Activated naive CD8-positive, alpha-beta T cell treated with anti-CD3 and anti-CD28 coated beads, Interleukin-2, amount 10 ng/mL, durations not matched to agents 7 days and 5 days (primary cell): ENCODE results near the gene ADK. TPM values are rescaled to one million over a fixed set of nuclear protein-coding genes. Genes with fewer than 3 reads are reported as not detected.

Source experiments
- ATAC-seq: fragments of 150-1000 bp; cut with Tn5 transposase; one replicate; pipeline ENCODE4 v1.10.0; 2021; ENCODE audit warnings: low read depth, moderate library complexity
- POLR2A ChIA-PET: fragments of 350-600 bp; sonication (Branson Sonifier 250); formaldehyde crosslinking; loops from one replicate; lab custom pipeline; 2021; ENCODE audit warnings: antibody characterized with exemption; lab: Charles Lee
- DNase-seq: peaks from one replicate; pipeline ENCODE4 v3.0.0; 2021
- H3K27ac Mint-ChIP-seq: one replicate; pipeline ENCODE4 v1.8.0; 2022; ENCODE audit warnings: mild to moderate bottlenecking, mixed read lengths
- H3K27me3 Mint-ChIP-seq: one replicate; pipeline ENCODE4 v1.8.0; 2022; ENCODE audit warnings: mild to moderate bottlenecking, moderate library complexity, mixed read lengths
- H3K36me3 Mint-ChIP-seq: one replicate; pipeline ENCODE4 v1.8.0; 2021; ENCODE audit warnings: mild to moderate bottlenecking, mixed read lengths
- H3K4me1 Mint-ChIP-seq: one replicate; pipeline ENCODE4 v1.8.0; 2021; ENCODE audit warnings: mixed read lengths
- H3K4me3 Mint-ChIP-seq: one replicate; pipeline ENCODE4 v1.8.0; 2022; ENCODE audit warnings: mild to moderate bottlenecking, moderate library complexity, mixed read lengths
- H3K9me3 Mint-ChIP-seq: one replicate; pipeline ENCODE4 v1.8.0; 2021; ENCODE audit warnings: mixed read lengths
- total RNA-seq, 2 experiments: library from RNA; stranded (reverse); gene quantifications; one replicate each; pipeline ENCODE4 v1.2.3, GENCODE V29; 2021

ADK gene
- total RNA-seq, 2 experiments from 2014 or later = 31.6 to 37.9 TPM

- H3K4me3 Mint-ChIP-seq = no peak overlapping the region
- ATAC-seq (no peak), DNase-seq (no peak)
- no peaks in the 10 kb centered on the region for H3K9me3 Mint-ChIP-seq
- peaks cover 19% of the 10 kb centered on the region for H3K4me1 Mint-ChIP-seq
- POLR2A ChIA-PET = interaction anchor here (1.2 to 1.6 kb wide), 4 partner anchors 17 to 38 kb away, joined by 3 to 9 read pairs (median 6); no protein-coding TSS in a partner anchor
- no peak overlapping the region for H3K27ac Mint-ChIP-seq
- H3K27me3 Mint-ChIP-seq = no peaks in the 10 kb centered on the region
- H3K36me3 Mint-ChIP-seq = peaks cover 5% of the 10 kb centered on the region
Observed at GRCh38 chr10:74151879-74152722, 1.1 kb downstream of the ADK start.

- Mint-ChIP-seq H3K9me3 (no peaks in the 10 kb centered on the region), H3K27me3 (no peaks in the 10 kb centered on the region), H3K27ac (no peak overlapping the region), H3K4me3 (no peak overlapping the region), H3K4me1 (peaks cover 18% of the 10 kb centered on the region), H3K36me3 (peaks cover 3% of the 10 kb centered on the region)
- POLR2A ChIA-PET = interaction anchor here (0.6 kb wide), 1 partner anchor 27 kb away, joined by 5 read pairs; no protein-coding TSS in a partner anchor
- no peak for ATAC-seq
- no peak for DNase-seq
Observed at GRCh38 chr10:74153123-74153522, 2.1 kb downstream of the ADK start.

- DNase-seq (no peak), ATAC-seq (no peak)
- peaks cover 16% of the 10 kb centered on the region for H3K4me1 Mint-ChIP-seq
- H3K9me3 Mint-ChIP-seq = no peaks in the 10 kb centered on the region
- no peaks in the 10 kb centered on the region for H3K27me3 Mint-ChIP-seq
- POLR2A ChIA-PET = no interaction called here
- peaks cover 3% of the 10 kb centered on the region for H3K36me3 Mint-ChIP-seq
- H3K27ac Mint-ChIP-seq = no peak overlapping the region
- H3K4me3 Mint-ChIP-seq = no peak overlapping the region
Observed at GRCh38 chr10:74153676-74154075, 2.7 kb downstream of the ADK start.

GRCh38 chr10:74156919-74157289 lies 5.9 kb downstream of the ADK start:
- no peaks in the 10 kb centered on the region for H3K27me3 Mint-ChIP-seq
- H3K4me3 Mint-ChIP-seq = no peak overlapping the region
- no peak overlapping the region for H3K27ac Mint-ChIP-seq
- POLR2A ChIA-PET = no interaction called here
- H3K36me3 Mint-ChIP-seq = peaks cover 3% of the 10 kb centered on the region
- no peak for DNase-seq
- ATAC-seq = no peak
- H3K9me3 Mint-ChIP-seq = no peaks in the 10 kb centered on the region
- peaks cover 16% of the 10 kb centered on the region for H3K4me1 Mint-ChIP-seq

- POLR2A ChIA-PET = no interaction called here
- Mint-ChIP-seq H3K27ac (no peak overlapping the region), H3K27me3 (no peaks in the 10 kb centered on the region), H3K4me3 (no peak overlapping the region), H3K9me3 (no peaks in the 10 kb centered on the region), H3K36me3 (peaks cover 2% of the 10 kb centered on the region), H3K4me1 (peaks cover 11% of the 10 kb centered on the region)
- ATAC-seq = no peak
- no peak for DNase-seq
Observed at GRCh38 chr10:74160013-74160412, 9.0 kb downstream of the ADK start.

- DNase-seq (no peak), ATAC-seq (no peak)
- Mint-ChIP-seq H3K4me3 (no peak overlapping the region), H3K4me1 (peaks cover 14% of the 10 kb centered on the region), H3K27me3 (no peaks in the 10 kb centered on the region), H3K27ac (no peak overlapping the region), H3K36me3 (no peaks in the 10 kb centered on the region), H3K9me3 (no peaks in the 10 kb centered on the region)
- POLR2A ChIA-PET = interaction anchor here (0.6 kb wide), 1 partner anchor 531 kb away, joined by 6 read pairs; no protein-coding TSS in a partner anchor
Observed at GRCh38 chr10:74163319-74164068, 12.5 kb downstream of the ADK start.

- ATAC-seq = no peak
- H3K36me3 Mint-ChIP-seq = no peaks in the 10 kb centered on the region
- no peaks in the 10 kb centered on the region for H3K27me3 Mint-ChIP-seq
- H3K9me3 Mint-ChIP-seq = no peaks in the 10 kb centered on the region
- peaks cover 21% of the 10 kb centered on the region for H3K4me1 Mint-ChIP-seq
- POLR2A ChIA-PET = no interaction called here
- peak overlapping the region; percentile 12 for H3K4me3 Mint-ChIP-seq
- DNase-seq = no peak
- H3K27ac Mint-ChIP-seq = no peak overlapping the region
Observed at GRCh38 chr10:74164716-74165529, 13.9 kb downstream of the ADK start.

- Mint-ChIP-seq H3K4me1 (peaks cover 21% of the 10 kb centered on the region), H3K27ac (no peak overlapping the region), H3K4me3 (no peak overlapping the region), H3K36me3 (no peaks in the 10 kb centered on the region), H3K9me3 (no peaks in the 10 kb centered on the region), H3K27me3 (no peaks in the 10 kb centered on the region)
- POLR2A ChIA-PET = no interaction called here
- DNase-seq (no peak), ATAC-seq (no peak)
Observed at GRCh38 chr10:74165530-74165901, 14.5 kb downstream of the ADK start.

- Mint-ChIP-seq H3K27me3 (no peaks in the 10 kb centered on the region), H3K36me3 (no peaks in the 10 kb centered on the region), H3K4me3 (no peak overlapping the region), H3K9me3 (no peaks in the 10 kb centered on the region), H3K27ac (no peak overlapping the region), H3K4me1 (peaks cover 23% of the 10 kb centered on the region)
- no peak for ATAC-seq
- no peak for DNase-seq
- POLR2A ChIA-PET = interaction anchor here (1.3 kb wide), 1 partner anchor 22 kb away, joined by 4 read pairs; no protein-coding TSS in a partner anchor
Observed at GRCh38 chr10:74167443-74167842, 16.4 kb downstream of the ADK start.

GRCh38 chr10:74171625-74172024 lies 20.6 kb downstream of the ADK start:
- ATAC-seq (no peak), DNase-seq (no peak)
- Mint-ChIP-seq H3K36me3 (no peaks in the 10 kb centered on the region), H3K4me3 (no peak overlapping the region), H3K4me1 (peaks cover 20% of the 10 kb centered on the region), H3K27me3 (no peaks in the 10 kb centered on the region), H3K27ac (no peak overlapping the region), H3K9me3 (no peaks in the 10 kb centered on the region)
- POLR2A ChIA-PET = interaction anchor here (1.1 kb wide), 1 partner anchor 21 kb away, joined by 3 read pairs; the partner anchor contains the start of genes ADK and AP3M1

- POLR2A ChIA-PET = interaction anchor here (0.7 kb wide), 1 partner anchor 99 kb away, joined by 3 read pairs; no protein-coding TSS in a partner anchor
- no peaks in the 10 kb centered on the region for H3K36me3 Mint-ChIP-seq
- H3K4me1 Mint-ChIP-seq = peaks cover 26% of the 10 kb centered on the region
- DNase-seq (no peak), ATAC-seq (no peak)
- no peaks in the 10 kb centered on the region for H3K27me3 Mint-ChIP-seq
- no peaks in the 10 kb centered on the region for H3K9me3 Mint-ChIP-seq
- H3K27ac Mint-ChIP-seq = no peak overlapping the region
- H3K4me3 Mint-ChIP-seq = no peak overlapping the region
Observed at GRCh38 chr10:74174521-74174920, 23.5 kb downstream of the ADK start.

GRCh38 chr10:74175510-74176379 lies 24.7 kb downstream of the ADK start:
- H3K27ac Mint-ChIP-seq = peak overlapping the region; percentile 94
- POLR2A ChIA-PET = interaction anchor here (0.7 to 1.4 kb wide), 5 partner anchors 14 to 54 kb away, joined by 3 to 7 read pairs (median 4); partner anchors contain the start of genes ADK and AP3M1

More at GRCh38 chr10:74175510-74176379, 24.7 kb downstream of the ADK start:
- DNase-seq (no peak), ATAC-seq (no peak)
- Mint-ChIP-seq H3K36me3 (no peaks in the 10 kb centered on the region), H3K4me1 (peaks cover 29% of the 10 kb centered on the region), H3K27me3 (no peaks in the 10 kb centered on the region), H3K4me3 (peak overlapping the region; percentile 92), H3K9me3 (no peaks in the 10 kb centered on the region)
